COLO668 (cell line): ENCODE measurements around the gene FNDC3A.

Experiments
- DNase-seq: peaks from one replicate; lab custom pipeline; 2025; ENCODE audit not compliant: unreplicated experiment; lab: John Stamatoyannopoulos, UW

The FNDC3A gene

GRCh38 chr13:48975856-48976575 lies at the start of gene FNDC3A:
Gene FNDC3A, plus strand, starts transcription at chr13:48975912. Its CDS starts 30,279 bp downstream, at chr13:49006191.
- DNase-seq: peak; percentile 96

GRCh38 chr13:48928757-48929430 lies 46.8 kb upstream of the FNDC3A start:
- no peak for DNase-seq

GRCh38 chr13:48930918-48931317 lies 44.8 kb upstream of the FNDC3A start:
- no peak for DNase-seq

- no peak for DNase-seq
Observed at GRCh38 chr13:48938308-48938943, 37.3 kb upstream of the FNDC3A start.

- no peak for DNase-seq
Observed at GRCh38 chr13:48939728-48940127, 36.0 kb upstream of the FNDC3A start.

- no peak for DNase-seq
Observed at GRCh38 chr13:48942131-48942530, 33.6 kb upstream of the FNDC3A start.

GRCh38 chr13:48944221-48944620 lies 31.5 kb upstream of the FNDC3A start:
- no peak for DNase-seq

GRCh38 chr13:48945626-48946025 lies 30.1 kb upstream of the FNDC3A start:
- no peak for DNase-seq

GRCh38 chr13:48946163-48946562 lies 29.5 kb upstream of the FNDC3A start:
- DNase-seq: no peak

- no peak for DNase-seq
Observed at GRCh38 chr13:48949566-48950500, 25.9 kb upstream of the FNDC3A start.

- no peak for DNase-seq
Observed at GRCh38 chr13:48950501-48950875, 25.2 kb upstream of the FNDC3A start.

- DNase-seq: no peak
Observed at GRCh38 chr13:48954081-48954480, 21.6 kb upstream of the FNDC3A start.

GRCh38 chr13:48955536-48955935 lies 20.2 kb upstream of the FNDC3A start:
- no peak for DNase-seq

- no peak for DNase-seq
Observed at GRCh38 chr13:48961379-48961778, 14.3 kb upstream of the FNDC3A start.

GRCh38 chr13:48962281-48962680 lies 13.4 kb upstream of the FNDC3A start:
- DNase-seq: no peak

GRCh38 chr13:48965736-48966135 lies 10.0 kb upstream of the FNDC3A start:
- DNase-seq: no peak

GRCh38 chr13:48969685-48970084 lies 6.0 kb upstream of the FNDC3A start:
- DNase-seq: no peak

GRCh38 chr13:48973845-48974431 lies 1.8 kb upstream of the FNDC3A start:
- DNase-seq: no peak

- DNase-seq: peak; percentile 93
Observed at GRCh38 chr13:48975101-48975855, 434 bp upstream of the FNDC3A start.
